ENCODE measurements around the gene CYP2U1. TPM values are rescaled to one million over a fixed set of nuclear protein-coding genes. Genes with fewer than 3 reads are reported as not detected.

CYP2U1 gene
- total RNA-seq, 2 experiments from 2014 or later: 2.1 to 3.7 TPM

DNA sequence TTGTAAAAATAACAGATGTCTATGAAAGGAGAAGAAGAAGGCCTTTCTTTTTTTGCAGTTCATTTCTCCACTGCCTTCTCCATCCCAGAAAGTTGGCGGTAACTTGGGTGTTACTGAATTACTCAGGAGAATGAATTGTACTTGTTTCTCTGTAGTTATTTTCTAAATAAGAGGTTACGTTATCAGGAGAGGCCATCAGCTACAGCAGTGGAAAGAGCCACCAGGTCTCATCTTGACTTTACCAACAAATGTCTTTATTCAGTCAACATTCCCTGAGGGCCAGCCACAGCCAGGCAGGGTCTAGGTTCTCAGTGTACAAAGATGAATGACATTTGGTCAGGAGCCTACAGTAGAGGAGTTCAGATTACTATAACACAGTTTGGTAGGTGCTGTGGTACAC, 66.4 kb downstream of the CYP2U1 start:
- Mint-ChIP-seq H3K9me3 (ENCODE audit: low read depth) (no peaks in the 10 kb centered on the region), H3K36me3 (peaks cover 51% of the 10 kb centered on the region), H3K4me1 (peaks cover 12% of the 10 kb centered on the region), H3K27ac (no peak overlapping the region), H3K27me3 (no peaks in the 10 kb centered on the region), H3K4me3 (no peak overlapping the region)
- CTCF ChIA-PET: no interaction called here
- no peak for DNase-seq
- ATAC-seq: no peak

GRCh38 chr4:107999932-108000539, 68.7 kb downstream of the CYP2U1 start:
- Mint-ChIP-seq H3K9me3 (ENCODE audit: low read depth) (no peaks in the 10 kb centered on the region), H3K27ac (no peak overlapping the region), H3K4me3 (no peak overlapping the region), H3K36me3 (peaks cover 53% of the 10 kb centered on the region), H3K27me3 (no peaks in the 10 kb centered on the region), H3K4me1 (peaks cover 4% of the 10 kb centered on the region)
- CTCF ChIA-PET: interaction anchor here (1.5 kb wide), 1 partner anchor 9 kb away, joined by 4 read pairs; no protein-coding TSS in a partner anchor
- ATAC-seq (no peak), DNase-seq (no peak)

- Mint-ChIP-seq H3K4me1 (peaks cover 6% of the 10 kb centered on the region), H3K27me3 (no peaks in the 10 kb centered on the region), H3K36me3 (peaks cover 42% of the 10 kb centered on the region), H3K27ac (no peak overlapping the region), H3K9me3 (ENCODE audit: low read depth) (no peaks in the 10 kb centered on the region), H3K4me3 (no peak overlapping the region)
- CTCF ChIA-PET: no interaction called here
- ATAC-seq (no peak), DNase-seq (no peak)
These were observed 70.3 kb downstream of the CYP2U1 start for GRCh38 chr4:108001540-108002135.

Other genes with a start within 250 kb of the CYP2U1 start
- 10 to 100 TPM; 20.7 to 32.0 TPM for gene PAPSS1, start 211.3 kb upstream of the CYP2U1 start, total RNA-seq
- gene SGMS2, start 106.6 kb upstream of the CYP2U1 start, total RNA-seq: under 1 TPM in 1 of 2 experiments, not detected in 1; 0.37 TPM
- gene HADH, start 58.3 kb downstream of the CYP2U1 start, total RNA-seq: 10 to 100 TPM; 47.3 to 51.1 TPM
- gene LEF1, start 237.4 kb downstream of the CYP2U1 start, total RNA-seq: 10 to 100 TPM; 29.4 to 30.6 TPM

Measured in activated CD8-positive, alpha-beta memory T cell treated with anti-CD3 and anti-CD28 coated beads, Interleukin-2, amount 10 ng/mL, durations not matched to agents 7 days and 5 days (primary cell).